ENCODE data around the gene TENM3.
A peak's percentile ranks its signal among the peaks of the same experiment; 100 is the strongest.
"Not testable (repeated sequence)": the region's sequence is repeated elsewhere in the genome, so short reads cannot be mapped to it uniquely, and the experiment has no call there.

The TENM3 gene

GRCh38 chr4:182338063-182338462, 94.9 kb downstream of the TENM3 start:
- no peak for DNase-seq (ENCODE audit: low spot score)

- no peak for DNase-seq (ENCODE audit: low spot score)
Measured at GRCh38 chr4:182338746-182339145, 95.5 kb downstream of the TENM3 start.

- DNase-seq (ENCODE audit: low spot score), result no peak
Measured at GRCh38 chr4:182339221-182339641, 96.0 kb downstream of the TENM3 start.

GRCh38 chr4:182343453-182343852, 100.3 kb downstream of the TENM3 start:
- no peak for DNase-seq (ENCODE audit: low spot score)

- DNase-seq (ENCODE audit: low spot score), result peak; percentile 0
Measured at GRCh38 chr4:182344968-182345367, 101.8 kb downstream of the TENM3 start.

GRCh38 chr4:182346250-182346649, 103.0 kb downstream of the TENM3 start:
- DNase-seq (ENCODE audit: low spot score), result no peak

- no peak for DNase-seq (ENCODE audit: low spot score)
Measured at GRCh38 chr4:182346675-182347375, 103.6 kb downstream of the TENM3 start.

GRCh38 chr4:182348779-182349326, 105.7 kb downstream of the TENM3 start:
- DNase-seq (ENCODE audit: low spot score), result no peak

- no peak for DNase-seq (ENCODE audit: low spot score)
Measured at GRCh38 chr4:182350041-182350440, 106.8 kb downstream of the TENM3 start.

- DNase-seq (ENCODE audit: low spot score), result no peak
Measured at GRCh38 chr4:182351485-182351884, 108.3 kb downstream of the TENM3 start.

GRCh38 chr4:182354106-182354505, 110.9 kb downstream of the TENM3 start:
- no peak for DNase-seq (ENCODE audit: low spot score)

- peak; percentile 14 for DNase-seq (ENCODE audit: low spot score)
Measured at GRCh38 chr4:182354867-182355266, 111.7 kb downstream of the TENM3 start.

GRCh38 chr4:182367153-182367552, 124.0 kb downstream of the TENM3 start:
- no peak for DNase-seq (ENCODE audit: low spot score)

- DNase-seq (ENCODE audit: low spot score), result no peak
Measured at GRCh38 chr4:182369211-182369610, 126.0 kb downstream of the TENM3 start.

- no peak for DNase-seq (ENCODE audit: low spot score)
Measured at GRCh38 chr4:182370491-182370890, 127.3 kb downstream of the TENM3 start.

- DNase-seq (ENCODE audit: low spot score), result no peak
Measured at GRCh38 chr4:182380771-182381181, 137.6 kb downstream of the TENM3 start.

GRCh38 chr4:182382941-182383340, 139.7 kb downstream of the TENM3 start:
- DNase-seq (ENCODE audit: low spot score), result no peak

GRCh38 chr4:182384631-182385091, 141.5 kb downstream of the TENM3 start:
- DNase-seq (ENCODE audit: low spot score), result no peak

- no peak for DNase-seq (ENCODE audit: low spot score)
Measured at GRCh38 chr4:182385897-182386296, 142.7 kb downstream of the TENM3 start.

- not testable (repeated sequence) for DNase-seq (ENCODE audit: low spot score)
Measured at GRCh38 chr4:182386576-182386975, 143.4 kb downstream of the TENM3 start.

GRCh38 chr4:182391111-182391684, 148.0 kb downstream of the TENM3 start:
- no peak for DNase-seq (ENCODE audit: low spot score)

GRCh38 chr4:182394181-182394580, 151.0 kb downstream of the TENM3 start:
- no peak for DNase-seq (ENCODE audit: low spot score)

- no peak for DNase-seq (ENCODE audit: low spot score)
Measured at GRCh38 chr4:182400081-182400480, 156.9 kb downstream of the TENM3 start.
